Measurements from ENCODE around the gene ATP13A3. TPM values are rescaled to one million over a fixed set of nuclear protein-coding genes. Genes with fewer than 3 reads are reported as not detected.
A peak's percentile ranks its signal among the peaks of the same experiment; 100 is the strongest.

Gene ATP13A3
- polyA plus RNA-seq, 5 donors = 33.4 to 74.2 (median 56.4) TPM

DNA sequence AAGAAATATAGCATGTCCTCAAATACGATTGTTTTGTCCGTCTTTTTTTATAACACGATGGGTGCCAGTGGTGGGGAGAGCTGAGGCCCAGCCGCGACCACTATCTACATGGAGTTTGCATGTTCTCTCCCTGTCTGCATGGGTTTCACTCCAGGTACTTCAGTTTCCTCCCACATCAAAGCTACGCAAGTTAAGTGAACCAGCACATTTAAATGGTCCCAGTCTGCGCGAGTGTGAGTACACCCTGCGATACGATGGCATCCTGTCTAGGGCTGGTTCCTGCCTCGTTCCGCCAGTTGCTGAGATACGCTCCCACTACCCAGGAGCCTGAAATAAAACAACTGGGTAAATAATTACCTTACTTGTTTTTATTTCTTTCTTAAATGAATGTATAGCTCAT, 40.6 kb downstream of the ATP13A3 start:
- no peak for DNase-seq

DNA sequence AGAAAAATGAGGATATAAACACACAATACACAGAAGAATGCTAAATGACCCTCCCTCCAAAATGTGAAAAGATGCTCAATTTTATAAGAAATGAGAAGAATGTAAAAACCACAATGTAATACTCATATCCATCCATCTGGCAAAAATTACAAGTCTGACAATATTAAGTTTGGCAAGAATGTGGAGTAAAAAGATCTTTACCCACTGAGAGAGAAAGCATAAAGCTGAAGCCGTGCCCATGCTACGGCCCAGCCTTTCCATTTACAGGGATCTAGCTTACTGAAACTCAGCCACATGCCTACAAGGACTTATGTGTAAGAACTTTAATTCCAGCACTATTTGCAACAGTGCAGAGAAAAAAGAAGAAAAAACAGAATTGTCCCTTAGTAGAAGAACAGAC, 42.9 kb downstream of the ATP13A3 start:
- DNase-seq = no peak

DNA sequence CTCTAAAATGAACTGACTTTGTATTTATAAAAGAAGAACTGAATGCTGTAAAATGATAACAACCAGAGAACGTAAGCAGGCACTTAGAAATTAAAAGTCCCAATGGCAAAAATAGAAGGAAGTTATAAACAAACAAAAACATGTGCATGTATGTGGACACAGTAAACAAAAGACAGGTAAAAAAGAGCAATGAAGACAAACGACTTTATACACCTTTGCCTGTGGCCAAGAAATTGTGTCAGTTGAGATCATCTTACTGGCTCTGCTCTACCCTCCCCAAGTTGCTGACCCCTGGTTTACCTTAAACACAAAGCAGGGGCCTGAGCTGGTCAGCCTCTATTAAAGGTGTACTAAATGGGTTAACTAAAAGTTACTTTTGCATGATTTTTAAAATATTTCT, 46.0 kb downstream of the ATP13A3 start:
- no peak for DNase-seq

DNA sequence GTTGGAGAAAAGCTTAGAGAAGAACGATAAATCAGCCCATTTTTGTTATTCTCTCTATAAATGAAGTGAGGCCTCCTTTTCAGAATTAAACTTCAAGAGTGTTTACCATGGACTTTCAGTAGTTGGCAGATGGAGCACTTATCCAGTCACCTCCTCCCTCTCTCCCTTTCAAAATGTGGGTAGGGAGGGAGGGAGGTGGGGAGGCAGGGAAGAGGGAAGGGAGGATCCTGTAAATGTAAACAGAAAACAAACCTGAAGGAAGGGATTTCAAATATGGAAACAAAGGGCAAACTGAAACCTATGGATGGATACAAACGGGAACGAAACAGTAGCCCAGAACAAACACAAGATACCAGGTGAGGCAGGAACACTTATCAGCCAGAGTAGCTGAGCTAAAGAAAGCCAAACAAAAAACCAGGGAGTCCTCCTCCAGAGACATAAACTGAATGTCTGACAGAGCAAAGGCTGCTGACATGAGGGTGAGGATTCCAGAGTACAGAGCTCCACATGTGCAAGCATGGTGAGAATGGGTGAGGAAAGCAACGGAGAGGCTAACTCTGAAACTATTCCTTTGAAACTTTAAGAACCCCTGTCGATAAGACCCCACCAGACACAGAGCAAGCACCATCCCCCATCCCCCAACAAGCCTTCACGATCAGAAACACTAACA, 46.8 kb downstream of the ATP13A3 start:
- DNase-seq = no peak

DNA sequence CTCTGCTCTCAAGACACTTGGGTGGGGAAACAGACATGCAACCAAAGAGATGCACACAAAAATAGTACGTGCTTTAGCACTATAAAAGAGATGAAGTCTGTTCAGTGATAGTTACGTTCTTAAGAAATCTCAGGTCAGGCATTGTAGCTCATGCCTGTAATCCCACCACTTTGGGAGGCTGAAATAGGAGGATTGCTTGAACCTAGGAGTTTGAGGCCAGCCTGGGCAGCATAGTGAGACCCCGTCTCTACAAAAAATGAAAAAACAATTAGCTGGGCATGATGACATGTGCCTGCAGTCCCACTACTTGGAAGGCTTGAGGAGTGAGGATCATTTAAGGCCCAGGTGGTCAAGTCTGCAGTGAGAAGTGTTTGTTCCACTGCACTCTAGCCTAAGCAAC, 52.3 kb downstream of the ATP13A3 start:
- no peak for DNase-seq

DNA sequence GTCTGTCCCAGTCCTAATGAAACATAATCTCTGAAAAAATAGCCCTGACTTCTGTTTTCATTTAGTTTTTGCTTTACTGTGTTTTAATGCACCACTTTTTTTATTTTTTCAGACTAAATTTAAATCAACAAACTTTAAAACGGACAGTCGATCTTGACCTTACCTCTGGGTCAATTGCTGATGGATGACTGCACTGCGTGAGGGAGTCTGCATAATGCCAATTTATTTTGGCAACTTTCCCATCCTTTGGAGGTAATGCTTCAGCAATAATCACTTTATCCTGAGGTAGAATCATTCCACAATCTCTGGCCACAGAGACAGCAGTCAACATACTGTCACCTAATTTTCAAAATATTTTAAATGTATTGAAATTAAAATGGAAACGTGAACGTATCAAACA, 55.2 kb downstream of the ATP13A3 start:
- no peak for DNase-seq

DNA sequence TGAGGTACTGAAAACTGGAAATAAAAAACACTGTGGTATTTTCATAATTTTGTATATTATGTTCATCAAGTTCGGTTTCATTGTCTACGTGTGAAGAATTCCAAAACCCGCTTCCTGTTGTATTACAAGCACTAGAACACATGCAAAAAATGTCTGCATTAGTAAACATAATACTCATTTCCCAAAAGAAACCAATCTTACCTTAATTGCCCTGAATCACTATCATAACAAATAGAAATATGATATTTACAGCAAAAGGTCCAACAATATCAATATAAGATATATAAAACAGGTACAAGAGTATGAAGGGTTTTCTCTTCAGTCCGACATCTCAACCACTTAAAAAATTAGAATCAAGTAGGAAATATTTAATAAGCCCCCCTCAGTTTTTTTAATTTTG, 61.4 kb downstream of the ATP13A3 start:
- no peak for DNase-seq

DNA sequence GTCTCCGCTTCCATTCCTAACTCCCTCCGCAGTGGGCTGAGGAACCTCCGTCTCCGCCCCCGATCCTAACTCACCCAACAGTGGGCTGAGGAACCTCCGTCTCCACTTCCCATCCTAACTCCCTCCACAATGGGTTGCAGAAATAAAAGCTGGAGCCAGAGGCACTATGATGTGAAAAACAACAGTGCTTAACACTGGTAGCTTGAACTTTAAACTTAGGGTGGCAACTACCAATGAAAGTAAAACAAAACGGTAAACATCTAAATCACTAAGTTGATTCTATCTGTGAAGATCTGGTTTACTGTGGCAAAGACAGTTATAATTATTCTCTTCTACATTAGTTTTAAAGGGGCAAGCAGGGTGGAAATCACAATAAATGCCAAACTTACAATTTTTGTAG, 61.8 kb downstream of the ATP13A3 start:
- no peak for DNase-seq

DNA sequence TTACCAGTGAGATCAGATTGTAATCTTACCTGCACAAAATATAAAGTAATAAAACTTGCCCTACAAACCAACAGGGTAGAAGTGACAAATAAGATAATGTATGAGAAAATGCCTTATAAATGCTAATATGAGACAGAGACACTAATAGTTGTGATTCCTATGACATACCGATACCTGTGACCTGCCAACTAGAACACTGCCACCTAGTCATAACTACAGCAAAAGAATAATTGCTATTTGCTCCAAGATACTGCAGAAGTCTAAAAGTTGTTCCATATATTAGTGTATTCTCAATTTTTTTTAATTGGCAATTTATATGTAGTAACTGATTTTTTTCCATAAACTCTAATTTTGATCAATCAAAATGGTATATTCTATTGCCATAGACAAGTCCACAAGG, 62.4 kb downstream of the ATP13A3 start:
- DNase-seq = no peak

DNA sequence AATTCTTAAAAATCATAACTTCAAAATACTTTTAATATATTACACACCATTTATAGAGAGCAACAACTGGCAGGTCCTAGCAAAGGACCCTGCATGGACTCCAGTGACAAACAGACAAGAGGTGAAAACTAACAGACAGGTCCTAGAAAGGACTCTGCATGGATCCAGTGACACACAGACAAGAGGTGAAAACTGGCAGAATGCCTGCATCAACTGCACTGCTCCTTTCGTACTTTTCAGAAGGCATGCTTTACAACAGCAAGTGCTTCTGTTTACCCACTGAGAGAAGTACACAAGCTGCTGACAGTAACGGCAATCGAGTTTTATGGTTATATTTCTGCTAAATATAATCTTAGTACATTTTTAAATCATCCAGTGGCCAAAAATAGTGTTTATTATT, 63.5 kb downstream of the ATP13A3 start:
- DNase-seq = no peak

DNA sequence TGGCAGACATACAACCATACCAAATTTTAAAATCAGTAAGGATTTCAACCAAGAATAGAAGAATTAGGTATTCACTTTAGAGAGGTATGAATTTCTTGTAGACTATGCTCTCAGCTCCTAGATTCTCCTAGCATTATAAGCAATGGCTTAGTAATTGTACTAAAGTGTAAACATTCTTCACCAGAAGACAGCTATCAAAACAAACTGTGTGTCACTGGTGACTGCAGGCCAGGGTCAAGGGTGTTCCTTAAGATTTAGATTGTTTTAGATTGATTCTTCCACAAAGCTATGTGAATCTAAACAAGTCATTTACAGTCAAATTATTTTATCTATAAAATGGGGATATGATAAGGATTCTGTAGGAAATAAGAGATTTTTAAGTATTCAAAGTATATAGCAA, 64.6 kb downstream of the ATP13A3 start:
- DNase-seq = no peak

DNA sequence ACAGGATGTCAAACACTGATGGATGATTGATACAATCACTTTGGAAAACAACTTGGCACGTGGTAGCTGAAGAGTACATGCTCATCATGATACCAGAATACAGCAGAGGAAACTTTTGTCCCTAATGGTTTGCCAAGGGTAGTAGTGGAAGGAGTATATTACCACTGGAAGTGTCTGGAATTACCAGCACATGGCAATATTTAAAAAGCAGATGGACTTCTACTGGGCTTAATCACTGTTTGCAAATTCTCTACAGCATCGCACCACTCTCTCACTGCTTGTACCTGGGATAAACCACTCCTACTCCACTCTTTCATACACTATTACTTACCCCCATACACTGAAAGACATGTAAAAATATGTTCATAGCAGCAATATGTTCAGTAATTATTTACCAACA, 68.1 kb downstream of the ATP13A3 start:
- DNase-seq = no peak

DNA sequence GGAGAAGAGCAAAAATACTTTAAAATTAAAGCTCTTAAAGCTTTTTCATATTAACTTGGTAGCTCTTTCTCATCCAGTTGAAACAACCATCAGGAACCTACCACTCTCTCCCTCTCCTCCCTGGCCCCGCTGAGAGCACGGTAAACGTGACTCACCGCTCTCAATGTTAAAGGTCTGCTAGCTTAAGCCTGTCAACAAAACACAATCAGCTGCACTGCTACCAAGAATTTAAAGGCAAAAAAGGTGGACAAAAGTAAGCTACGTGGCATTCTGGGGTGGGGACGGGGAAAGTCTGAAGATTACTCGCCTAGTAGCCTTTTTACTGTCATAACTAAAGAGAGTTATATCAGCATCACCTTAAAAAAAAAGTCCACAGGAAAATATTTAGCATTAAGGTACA, 79.4 kb downstream of the ATP13A3 start:
- no peak for DNase-seq

DNA sequence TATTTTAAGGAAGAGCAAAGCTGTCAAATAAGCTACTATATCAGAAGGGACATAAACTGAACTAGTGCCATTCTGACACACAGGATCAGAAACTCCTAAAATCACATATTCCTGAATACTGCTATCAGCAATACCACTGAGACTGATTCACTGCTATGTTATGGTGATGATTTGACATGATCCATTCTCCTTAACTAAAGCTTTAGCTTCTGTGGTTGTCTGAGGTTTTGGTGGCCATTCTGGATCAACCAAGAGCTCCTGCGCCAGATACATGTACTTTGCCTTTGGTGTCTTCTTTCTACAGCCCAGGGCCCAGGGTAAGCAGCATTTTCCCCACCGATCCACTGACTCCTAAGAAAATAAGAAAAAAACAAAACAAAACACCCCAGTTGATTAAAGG, 81.0 kb downstream of the ATP13A3 start:
- no peak for DNase-seq

DNA sequence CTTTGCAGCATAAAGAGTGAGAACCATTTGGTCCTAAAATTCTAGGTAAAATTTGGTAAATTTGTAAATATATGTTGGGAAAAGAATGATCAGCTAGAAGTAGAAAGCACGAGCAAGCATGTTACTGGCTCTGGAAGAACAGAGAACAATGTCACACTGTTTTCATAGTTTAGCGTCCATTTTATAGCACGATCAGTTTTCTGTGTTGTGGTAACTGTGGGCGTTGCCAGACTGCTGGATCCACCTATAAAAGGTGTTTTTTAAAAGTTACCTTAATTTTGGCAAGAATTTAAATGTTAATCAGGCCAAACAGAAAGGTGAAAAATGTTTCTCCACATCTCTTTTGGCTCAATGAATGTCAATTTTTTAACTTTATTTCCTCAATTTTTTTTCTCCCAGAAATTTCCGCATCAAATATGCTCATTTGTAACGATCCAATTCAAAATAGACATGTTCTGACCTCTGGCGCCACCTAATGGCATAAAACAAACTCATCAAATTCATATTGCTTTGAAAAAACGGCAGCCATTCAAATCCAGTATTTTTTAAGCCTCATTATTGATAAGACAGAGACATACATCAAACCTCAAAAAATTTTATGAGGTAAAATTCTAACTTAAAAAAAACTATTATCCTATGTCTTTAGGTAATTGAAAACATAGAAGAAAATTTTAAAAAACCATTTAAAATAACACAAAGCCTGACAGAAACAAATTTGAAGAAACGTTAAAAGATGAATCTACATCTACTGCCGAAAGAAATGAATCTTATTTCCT, 82.2 kb downstream of the ATP13A3 start:
- peak in 1 of 2 donors; percentile 40 for DNase-seq

DNA sequence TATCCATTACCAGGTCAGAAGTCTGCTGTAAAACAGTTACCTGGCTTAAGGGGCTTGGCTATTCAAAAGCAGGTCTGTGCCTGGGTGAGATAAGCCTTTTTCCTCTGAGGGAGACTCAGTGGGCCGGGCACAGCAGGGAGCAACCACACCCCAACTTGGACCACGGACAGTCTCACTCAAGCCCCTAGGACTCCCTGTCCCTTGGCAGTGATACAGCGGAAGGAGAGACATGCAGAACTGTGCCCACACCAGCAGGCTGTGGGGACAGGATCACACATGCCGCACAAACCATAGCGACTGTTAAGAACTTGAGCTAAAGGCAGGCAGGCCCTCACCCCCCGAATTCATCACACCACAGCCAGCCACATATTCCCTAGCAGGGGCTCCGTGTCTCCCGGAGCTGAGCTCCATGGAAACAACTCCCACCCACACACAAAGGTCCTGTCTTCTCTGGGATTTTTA, 84.9 kb downstream of the ATP13A3 start:
- DNase-seq = no peak

DNA sequence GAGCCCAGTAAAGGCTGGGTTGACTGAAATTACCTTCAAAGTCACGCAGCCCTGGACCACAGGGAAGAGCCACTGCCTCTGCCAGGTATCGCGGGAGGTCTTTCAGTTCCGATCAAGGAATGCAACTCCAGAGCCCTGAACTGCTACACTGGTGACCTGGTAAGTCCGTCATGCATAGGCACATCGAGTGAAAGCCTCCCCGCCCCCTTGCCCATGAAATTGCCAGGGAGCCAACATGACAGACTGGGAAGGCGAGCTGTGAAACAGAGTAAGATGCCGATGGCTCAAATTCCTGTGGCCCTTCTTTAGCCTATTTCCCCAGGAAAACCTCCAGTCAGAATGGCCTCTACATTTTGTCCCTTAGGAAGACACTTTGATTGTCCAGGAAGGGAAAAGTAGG, 85.5 kb downstream of the ATP13A3 start:
- DNase-seq = no peak

DNA sequence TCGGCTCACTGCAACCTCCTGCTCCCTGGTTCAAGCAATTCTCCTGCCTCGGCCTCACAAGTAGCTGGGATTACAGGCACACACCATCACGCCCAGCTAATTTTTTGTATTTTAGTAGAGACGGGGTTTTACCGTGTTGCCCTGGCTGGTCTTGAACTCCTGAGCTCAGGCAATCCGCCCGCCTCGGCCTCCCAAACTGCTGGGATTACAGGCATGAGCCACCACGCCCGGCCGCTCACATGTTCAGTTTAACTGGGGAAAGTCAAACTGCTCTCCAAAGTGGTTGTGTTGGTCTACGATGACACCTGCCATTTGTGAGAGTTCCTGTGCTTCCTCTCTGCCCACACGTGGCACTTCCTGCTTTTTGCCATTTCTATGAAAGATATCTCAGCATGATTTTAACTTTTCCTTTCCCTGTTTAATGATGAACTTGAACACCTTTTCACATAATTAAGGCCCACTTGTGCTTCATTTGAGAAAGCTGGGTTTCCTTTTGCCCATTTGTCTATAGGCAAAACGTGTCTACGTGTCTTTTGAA, 86.9 kb downstream of the ATP13A3 start:
- no peak for DNase-seq

DNA sequence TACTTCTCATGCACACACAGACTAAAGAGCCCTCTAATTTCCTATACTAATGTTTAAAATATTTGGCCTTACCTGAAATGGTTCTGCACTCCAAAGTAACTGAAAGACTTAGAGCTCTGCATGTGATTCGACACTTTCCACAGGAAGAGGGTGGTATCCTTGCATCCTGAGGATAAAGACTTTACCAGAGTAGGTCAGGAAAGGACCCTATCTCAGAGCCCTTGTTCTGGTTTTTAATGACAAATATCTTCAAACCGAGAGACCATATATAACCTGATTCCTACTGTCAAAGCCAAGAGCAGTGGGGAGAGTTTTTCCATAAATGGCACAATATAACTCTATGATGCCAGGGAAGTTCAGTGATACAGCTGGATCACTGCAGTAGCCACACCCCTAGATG, 87.6 kb downstream of the ATP13A3 start, which contains the start of gene GP5:
TSS of gene GP5 (minus strand) at position 101 of the 400 bp plus-strand sequence. CDS start 984 bp downstream, outside the sequence.
- no peak for DNase-seq

DNA sequence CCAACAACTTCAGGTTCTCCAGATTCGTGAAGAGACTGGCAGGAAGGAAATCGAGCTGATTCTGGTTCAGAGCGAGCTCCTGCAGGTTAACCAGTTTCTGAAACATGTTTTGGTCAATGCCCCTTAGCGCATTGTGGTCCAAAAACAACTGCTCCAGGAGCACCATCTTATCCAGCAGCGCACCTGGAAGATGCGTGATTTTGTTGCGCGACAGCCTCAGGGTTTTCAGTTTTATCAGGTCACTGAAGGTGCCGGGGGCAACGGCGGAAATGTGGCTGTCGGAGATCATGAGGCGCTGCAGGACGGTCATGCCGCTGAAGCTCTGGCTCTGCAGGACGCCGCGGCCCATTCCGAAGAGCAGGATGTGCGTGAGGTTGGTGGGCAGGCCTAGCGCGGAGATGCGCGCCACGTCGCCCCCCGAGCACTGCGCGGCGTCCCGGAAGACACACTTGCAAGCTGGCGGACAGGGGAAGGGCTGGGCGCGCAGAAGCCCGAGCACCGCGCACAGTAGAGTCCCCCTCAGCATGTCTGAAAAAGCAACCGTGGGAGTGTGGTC, 89.0 kb downstream of the ATP13A3 start:
- no peak for DNase-seq

DNA sequence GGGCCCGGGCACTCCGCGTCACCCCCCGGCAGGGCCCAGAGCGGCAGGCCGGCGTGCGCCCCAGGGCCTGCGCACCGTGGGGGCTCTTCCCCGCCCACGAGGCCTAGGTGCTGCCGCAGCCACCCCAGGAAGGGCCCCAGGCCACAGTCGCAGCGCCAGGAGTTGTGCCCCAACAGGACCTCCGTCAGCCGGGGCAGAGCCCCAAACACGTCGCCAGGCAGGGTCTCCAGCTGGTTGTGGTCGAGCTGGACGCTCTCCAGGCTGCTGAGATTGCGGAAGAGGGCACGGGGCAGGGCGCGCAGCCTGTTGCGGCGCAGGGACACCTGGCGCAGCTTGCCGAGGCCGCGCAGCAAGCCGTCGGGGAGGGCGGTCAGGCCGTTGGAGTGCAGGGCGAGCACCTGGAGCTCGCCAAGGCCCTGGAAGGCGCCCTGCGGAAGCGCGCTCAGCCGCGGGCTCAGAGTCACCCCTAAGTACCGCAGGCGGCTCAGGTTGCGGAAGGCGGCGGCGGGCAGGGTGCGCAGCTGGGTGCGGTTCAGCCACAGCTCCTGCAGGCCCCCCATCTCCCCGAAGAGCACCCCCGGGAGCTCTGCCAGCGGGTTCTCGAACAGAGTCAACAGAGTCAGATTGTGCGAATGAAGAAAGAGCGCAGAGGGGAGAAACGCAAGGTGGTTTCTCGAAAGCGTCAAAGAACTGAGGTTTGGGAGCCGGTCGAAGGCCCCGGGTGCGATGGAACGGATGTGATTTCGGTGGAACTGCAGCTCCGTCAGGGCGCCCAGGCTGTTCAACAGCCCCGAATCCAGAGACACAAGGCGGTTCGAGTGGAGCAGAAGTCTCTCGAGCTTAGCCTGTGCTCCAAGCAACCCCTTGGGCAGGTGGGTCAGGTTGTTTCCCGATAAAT, 89.7 kb downstream of the ATP13A3 start:
- no peak for DNase-seq

DNA sequence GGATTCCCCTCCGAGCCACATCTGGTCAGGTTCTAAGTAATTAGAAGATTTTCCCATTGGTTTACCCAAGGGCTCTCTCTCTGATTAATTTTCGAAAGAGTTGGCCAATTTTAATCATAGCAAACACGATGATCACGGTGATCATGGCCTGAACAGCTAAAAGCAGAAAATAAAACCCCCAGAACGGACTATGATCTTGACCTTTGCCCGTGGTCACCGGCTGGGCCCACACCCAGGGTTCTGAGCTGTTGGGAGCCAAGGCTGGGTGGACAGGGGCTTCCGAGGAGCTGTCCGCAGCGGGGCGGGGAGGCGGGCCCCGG, 90.3 kb downstream of the ATP13A3 start:
- no peak for DNase-seq
